GM18517 (cell line): ENCODE data around the gene NEDD4.
"Not testable (repeated sequence)": the region's sequence is repeated elsewhere in the genome, so short reads cannot be mapped to it uniquely, and the experiment has no call there.

Experiments
- ATAC-seq: cut with Tn5 transposase; IDR thresholded peaks from one replicate; pipeline ENCODE4 v1.9.1; 2021; ENCODE audit warnings: mild to moderate bottlenecking, moderate library complexity; ENCODE audit not compliant: unreplicated experiment

Gene NEDD4

GRCh38 chr15:55789066-55789660 lies 204.2 kb downstream of the NEDD4 start:
- ATAC-seq = no peak

GRCh38 chr15:55786341-55786740 lies 207.1 kb downstream of the NEDD4 start:
- no peak for ATAC-seq

- ATAC-seq = not testable (repeated sequence)
Measured at GRCh38 chr15:55785593-55785992, 207.8 kb downstream of the NEDD4 start.

- no peak for ATAC-seq
Measured at GRCh38 chr15:55784286-55784685, 209.1 kb downstream of the NEDD4 start.

- no peak for ATAC-seq
Measured at GRCh38 chr15:55782901-55783300, 210.5 kb downstream of the NEDD4 start.

GRCh38 chr15:55780292-55780691 lies 213.1 kb downstream of the NEDD4 start:
- ATAC-seq = no peak

GRCh38 chr15:55778932-55779331 lies 214.5 kb downstream of the NEDD4 start:
- no peak for ATAC-seq
